ENCODE data around the gene ASGR2. TPM values are rescaled to one million over a fixed set of nuclear protein-coding genes. Genes with fewer than 3 reads are reported as not detected.
"Not testable (repeated sequence)": the region's sequence is repeated elsewhere in the genome, so short reads cannot be mapped to it uniquely, and the experiment has no call there.

The ASGR2 gene
- total and polyA plus RNA-seq, 2 of the 13 experiments (the other 11 are each of a cell fraction or from before 2014, with no cell fraction given), result 320 to 754 TPM

- WGBS (ENCODE audit: low lambda C conversion rate), result 0% methylated on average over 4 of the region's 4 CpGs
- POLR2A ChIA-PET, result interaction anchor here (0.9 to 1.4 kb wide), 5 partner anchors 10 to 29 kb away, joined by 3 to 9 read pairs (median 5); partner anchors contain the start of gene ASGR2
- TF ChIP-seq ZMAT3 (CRISPR knock-in tag; conservative IDR thresholded peaks at IDR 0.05) (0 out of 2 replicates have a peak, but pooled peaks have one; percentile 24), ETV6 (CRISPR knock-in tag; conservative IDR thresholded peaks at IDR 0.05) (peak; percentile 80; the same call in 1 of the 2 replicates), SOX13 (CRISPR knock-in tag; conservative IDR thresholded peaks at IDR 0.05 in 1 of 2, IDR thresholded peaks at IDR 0.05 in 1 of 2) (peak in 1 of 2 experiments; percentile 65; a peak in 2 of 4 replicates), TAF1 (CRISPR knock-in tag; IDR thresholded peaks at IDR 0.05) (peak; percentile 47; the same call in 1 of the 2 replicates), MED1 (CRISPR knock-in tag; IDR thresholded peaks at IDR 0.05) (peak; percentile 74), CREB1 (CRISPR knock-in tag; IDR thresholded peaks at IDR 0.05) (0 out of 2 replicates have a peak, but pooled peaks have one; percentile 28), HMG20A (CRISPR knock-in tag; IDR thresholded peaks at IDR 0.05; ENCODE audit: borderline replicate concordance) (peak; percentile 35; the same call in 1 of the 2 replicates), FOXO1 (CRISPR knock-in tag; IDR thresholded peaks at IDR 0.05) (peak; percentile 34; the same call in 1 of the 2 replicates), HNF1B (CRISPR knock-in tag; IDR thresholded peaks at IDR 0.05) (peak; percentile 72; the same call in 1 of the 2 replicates), ZNF782 (CRISPR knock-in tag; IDR thresholded peaks at IDR 0.05; ENCODE audit: borderline replicate concordance) (peak; percentile 39; the same call in 1 of the 2 replicates), KMT2A (CRISPR knock-in tag; IDR thresholded peaks at IDR 0.05) (0 out of 2 replicates have a peak, but pooled peaks have one; percentile 30), FOXA3 (CRISPR knock-in tag; IDR thresholded peaks at IDR 0.05) (peak; percentile 90), HNF4A (CRISPR knock-in tag; IDR thresholded peaks at IDR 0.05) (peak; percentile 61; the same call in 1 of the 2 replicates)
- not testable (repeated sequence) for TF ChIP-seq SOX13, CREB1 (IDR thresholded peaks at IDR 0.05)
- TF ChIP-seq, protein P1, sequence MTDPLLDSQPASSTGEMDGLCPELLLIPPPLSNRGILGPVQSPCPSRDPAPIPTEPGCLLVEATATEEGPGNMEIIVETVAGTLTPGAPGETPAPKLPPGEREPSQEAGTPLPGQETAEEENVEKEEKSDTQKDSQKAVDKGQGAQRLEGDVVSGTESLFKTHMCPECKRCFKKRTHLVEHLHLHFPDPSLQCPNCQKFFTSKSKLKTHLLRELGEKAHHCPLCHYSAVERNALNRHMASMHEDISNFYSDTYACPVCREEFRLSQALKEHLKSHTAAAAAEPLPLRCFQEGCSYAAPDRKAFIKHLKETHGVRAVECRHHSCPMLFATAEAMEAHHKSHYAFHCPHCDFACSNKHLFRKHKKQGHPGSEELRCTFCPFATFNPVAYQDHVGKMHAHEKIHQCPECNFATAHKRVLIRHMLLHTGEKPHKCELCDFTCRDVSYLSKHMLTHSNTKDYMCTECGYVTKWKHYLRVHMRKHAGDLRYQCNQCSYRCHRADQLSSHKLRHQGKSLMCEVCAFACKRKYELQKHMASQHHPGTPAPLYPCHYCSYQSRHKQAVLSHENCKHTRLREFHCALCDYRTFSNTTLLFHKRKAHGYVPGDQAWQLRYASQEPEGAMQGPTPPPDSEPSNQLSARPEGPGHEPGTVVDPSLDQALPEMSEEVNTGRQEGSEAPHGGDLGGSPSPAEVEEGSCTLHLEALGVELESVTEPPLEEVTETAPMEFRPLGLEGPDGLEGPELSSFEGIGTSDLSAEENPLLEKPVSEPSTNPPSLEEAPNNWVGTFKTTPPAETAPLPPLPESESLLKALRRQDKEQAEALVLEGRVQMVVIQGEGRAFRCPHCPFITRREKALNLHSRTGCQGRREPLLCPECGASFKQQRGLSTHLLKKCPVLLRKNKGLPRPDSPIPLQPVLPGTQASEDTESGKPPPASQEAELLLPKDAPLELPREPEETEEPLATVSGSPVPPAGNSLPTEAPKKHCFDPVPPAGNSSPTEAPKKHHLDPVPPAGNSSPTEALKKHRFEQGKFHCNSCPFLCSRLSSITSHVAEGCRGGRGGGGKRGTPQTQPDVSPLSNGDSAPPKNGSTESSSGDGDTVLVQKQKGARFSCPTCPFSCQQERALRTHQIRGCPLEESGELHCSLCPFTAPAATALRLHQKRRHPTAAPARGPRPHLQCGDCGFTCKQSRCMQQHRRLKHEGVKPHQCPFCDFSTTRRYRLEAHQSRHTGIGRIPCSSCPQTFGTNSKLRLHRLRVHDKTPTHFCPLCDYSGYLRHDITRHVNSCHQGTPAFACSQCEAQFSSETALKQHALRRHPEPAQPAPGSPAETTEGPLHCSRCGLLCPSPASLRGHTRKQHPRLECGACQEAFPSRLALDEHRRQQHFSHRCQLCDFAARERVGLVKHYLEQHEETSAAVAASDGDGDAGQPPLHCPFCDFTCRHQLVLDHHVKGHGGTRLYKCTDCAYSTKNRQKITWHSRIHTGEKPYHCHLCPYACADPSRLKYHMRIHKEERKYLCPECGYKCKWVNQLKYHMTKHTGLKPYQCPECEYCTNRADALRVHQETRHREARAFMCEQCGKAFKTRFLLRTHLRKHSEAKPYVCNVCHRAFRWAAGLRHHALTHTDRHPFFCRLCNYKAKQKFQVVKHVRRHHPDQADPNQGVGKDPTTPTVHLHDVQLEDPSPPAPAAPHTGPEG (CRISPR knock-in tag; IDR thresholded peaks at IDR 0.05), result peak; percentile 87
- TF ChIP-seq, protein P2, sequence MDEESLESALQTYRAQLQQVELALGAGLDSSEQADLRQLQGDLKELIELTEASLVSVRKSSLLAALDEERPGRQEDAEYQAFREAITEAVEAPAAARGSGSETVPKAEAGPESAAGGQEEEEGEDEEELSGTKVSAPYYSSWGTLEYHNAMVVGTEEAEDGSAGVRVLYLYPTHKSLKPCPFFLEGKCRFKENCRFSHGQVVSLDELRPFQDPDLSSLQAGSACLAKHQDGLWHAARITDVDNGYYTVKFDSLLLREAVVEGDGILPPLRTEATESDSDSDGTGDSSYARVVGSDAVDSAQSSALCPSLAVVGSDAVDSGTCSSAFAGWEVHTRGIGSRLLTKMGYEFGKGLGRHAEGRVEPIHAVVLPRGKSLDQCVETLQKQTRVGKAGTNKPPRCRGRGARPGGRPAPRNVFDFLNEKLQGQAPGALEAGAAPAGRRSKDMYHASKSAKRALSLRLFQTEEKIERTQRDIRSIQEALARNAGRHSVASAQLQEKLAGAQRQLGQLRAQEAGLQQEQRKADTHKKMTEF (CRISPR knock-in tag; IDR thresholded peaks at IDR 0.05), result 0 out of 2 replicates have a peak, but pooled peaks have one; percentile 55
These were observed 26.2 kb downstream of the ASGR2 start for GRCh38 chr17:7088442-7088841.

More at GRCh38 chr17:7088442-7088841, 26.2 kb downstream of the ASGR2 start:
- in situ Hi-C loops (cut with HindIII; ENCODE audit: extremely low pct_ligation_motif_present, low pct_unique_long_range_greater_than_20kb); CTCF ChIA-PET (ENCODE audit: low intra/inter-chr PET ratio, low total read pairs); H3K9me3 ChIP-seq (ENCODE audit: low read length); H3K36me3 ChIP-seq (replicated peaks in 1 of 2; ENCODE audit: control insufficient read depth in 1 of 2, insufficient read depth in 2 of 2, low read length in 2 of 2); H3K79me2 ChIP-seq (ENCODE audit: insufficient read depth, low read length); H2AFZ ChIP-seq (ENCODE audit: low read length); H3K27me3 ChIP-seq (ENCODE audit: control insufficient read depth in 1 of 2, insufficient read depth in 2 of 2, low read length in 2 of 2); BruUV-seq (replicated peaks); H4K20me1 ChIP-seq (ENCODE audit: insufficient read depth, low read length): not testable (repeated sequence)
- intact Hi-C loops (cut with micrococcal nuclease; ENCODE audit: unreplicated experiment), result loop anchor here (5.0 kb wide), 1 partner anchor 49 kb away; no protein-coding TSS in a partner anchor
- ATAC-seq (peak; percentile 85), DNase-seq (ENCODE audit: low spot score) (peak; percentile 79), FAIRE-seq (peak; percentile 77)
- Histone ChIP-seq H3K4me2 (ENCODE audit: low read depth, low read length) (peak overlapping the region; percentile 69), H3K27ac (ENCODE audit: extremely low read length, insufficient read depth, low read length) (peak overlapping the region; percentile 71), H3K4me3 (replicated peaks in 1 of 3; ENCODE audit: insufficient read depth in 1 of 3, low read depth in 2 of 3, low read length in 3 of 3) (peak overlapping the region in 1 of 3 experiments; percentile 28; a peak in 1 of 6 replicates), H3K9ac (ENCODE audit: insufficient read depth, low read depth, low read length) (0 out of 2 replicates have a peak overlapping the region, but pooled peaks have one; percentile 29), H3K4me1 (ENCODE audit: insufficient read depth, low read length) (peaks cover 50% of the 10 kb centered on the region)
